ENCODE results near the gene CPE. TPM values are rescaled to one million over a fixed set of nuclear protein-coding genes. Genes with fewer than 3 reads are reported as not detected.

CPE gene
- total RNA-seq, 1 donor = 15.1 TPM

DNA sequence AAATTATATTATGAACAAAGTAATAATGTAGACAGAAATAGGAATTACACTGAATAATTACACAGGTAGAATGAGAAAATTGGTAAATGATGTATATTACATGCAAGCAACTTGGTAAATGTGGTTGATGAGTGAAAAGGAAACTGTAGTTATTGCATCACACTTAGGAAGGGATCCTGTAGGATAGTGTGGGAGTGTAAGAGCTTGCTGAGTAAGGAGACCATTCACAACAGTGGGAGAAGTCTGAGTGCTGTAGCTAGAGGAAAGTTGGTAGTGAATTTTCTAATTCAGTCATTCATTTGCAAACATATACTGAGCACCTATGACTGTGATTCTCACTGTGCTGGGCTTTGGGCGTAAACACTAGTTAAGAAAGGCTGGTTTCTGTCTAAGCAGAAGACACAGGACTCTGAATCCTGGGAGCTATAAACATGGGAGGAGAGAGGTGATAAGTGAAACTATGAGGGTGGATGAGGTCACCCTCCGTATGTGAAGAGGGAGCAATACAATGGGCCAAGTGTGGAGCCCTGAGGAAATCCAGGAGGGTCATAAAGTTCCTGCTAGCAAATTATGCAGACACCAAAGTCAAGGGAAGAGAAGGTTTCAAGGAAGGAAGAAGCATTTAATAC is 14.2 kb upstream of the CPE start:
- peak; percentile 49 for DNase-seq (ENCODE audit: low read depth)
- TF ChIP-seq, protein P1, sequence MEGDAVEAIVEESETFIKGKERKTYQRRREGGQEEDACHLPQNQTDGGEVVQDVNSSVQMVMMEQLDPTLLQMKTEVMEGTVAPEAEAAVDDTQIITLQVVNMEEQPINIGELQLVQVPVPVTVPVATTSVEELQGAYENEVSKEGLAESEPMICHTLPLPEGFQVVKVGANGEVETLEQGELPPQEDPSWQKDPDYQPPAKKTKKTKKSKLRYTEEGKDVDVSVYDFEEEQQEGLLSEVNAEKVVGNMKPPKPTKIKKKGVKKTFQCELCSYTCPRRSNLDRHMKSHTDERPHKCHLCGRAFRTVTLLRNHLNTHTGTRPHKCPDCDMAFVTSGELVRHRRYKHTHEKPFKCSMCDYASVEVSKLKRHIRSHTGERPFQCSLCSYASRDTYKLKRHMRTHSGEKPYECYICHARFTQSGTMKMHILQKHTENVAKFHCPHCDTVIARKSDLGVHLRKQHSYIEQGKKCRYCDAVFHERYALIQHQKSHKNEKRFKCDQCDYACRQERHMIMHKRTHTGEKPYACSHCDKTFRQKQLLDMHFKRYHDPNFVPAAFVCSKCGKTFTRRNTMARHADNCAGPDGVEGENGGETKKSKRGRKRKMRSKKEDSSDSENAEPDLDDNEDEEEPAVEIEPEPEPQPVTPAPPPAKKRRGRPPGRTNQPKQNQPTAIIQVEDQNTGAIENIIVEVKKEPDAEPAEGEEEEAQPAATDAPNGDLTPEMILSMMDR (IDR thresholded peaks at IDR 0.05; ENCODE audit: insufficient read depth, low read depth, low read length) = no peak
- no peak overlapping the region for H3K4me3 ChIP-seq (ENCODE audit: low read depth, low read length)

DNA sequence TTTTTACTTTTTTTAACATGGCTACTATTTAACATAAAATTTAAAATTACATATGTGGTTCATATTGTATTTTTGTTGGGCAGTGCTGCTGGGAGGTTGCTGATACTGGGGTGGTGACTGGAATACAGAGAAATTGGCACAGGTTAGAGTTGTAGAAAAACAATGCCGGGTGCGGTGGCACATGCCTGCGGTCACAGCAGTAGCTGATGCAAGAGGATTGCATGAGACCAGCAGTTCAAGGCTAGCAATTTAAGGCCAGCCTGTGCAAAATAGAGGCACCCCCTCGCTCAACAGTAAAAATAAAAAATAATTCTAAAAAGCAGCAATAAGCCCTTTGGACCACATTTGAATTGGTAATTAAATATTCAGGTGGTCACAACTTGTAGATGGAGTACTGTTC is 11.8 kb upstream of the CPE start:
- DNase-seq (ENCODE audit: low read depth) = no peak
- no peak overlapping the region for H3K4me3 ChIP-seq (ENCODE audit: low read depth, low read length)
- TF ChIP-seq, protein P1 (IDR thresholded peaks at IDR 0.05; ENCODE audit: insufficient read depth, low read depth, low read length) = no peak

DNA sequence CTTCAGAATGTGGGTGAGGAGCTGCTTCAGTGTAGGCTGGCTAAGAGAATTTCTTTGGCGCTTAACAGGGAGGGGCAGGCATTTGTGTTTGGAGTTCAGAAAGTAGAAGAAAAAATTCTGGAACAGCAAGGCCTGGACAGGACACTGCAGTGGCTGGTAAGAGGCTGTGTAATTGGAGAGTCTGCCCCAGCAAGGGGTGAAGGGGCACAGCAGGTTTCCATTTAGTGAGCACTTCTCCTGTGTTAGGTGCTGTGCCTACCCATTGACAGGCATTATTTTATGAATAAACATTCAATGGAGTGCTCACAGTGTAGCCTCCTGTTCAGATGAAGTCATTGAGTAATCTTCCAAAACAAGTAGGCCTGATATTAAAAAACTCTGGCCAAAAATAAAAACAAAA is 10.7 kb upstream of the CPE start:
- no peak for DNase-seq (ENCODE audit: low read depth)
- TF ChIP-seq, protein P1 (IDR thresholded peaks at IDR 0.05; ENCODE audit: insufficient read depth, low read depth, low read length) = no peak
- H3K4me3 ChIP-seq (ENCODE audit: low read depth, low read length) = no peak overlapping the region

- no peak for DNase-seq (ENCODE audit: low read depth)
- TF ChIP-seq, protein P1 (IDR thresholded peaks at IDR 0.05; ENCODE audit: insufficient read depth, low read depth, low read length) = no peak
- H3K4me3 ChIP-seq (ENCODE audit: low read depth, low read length) = no peak overlapping the region
Observed at GRCh38 chr4:165368567-165368966, 10.2 kb upstream of the CPE start.

DNA sequence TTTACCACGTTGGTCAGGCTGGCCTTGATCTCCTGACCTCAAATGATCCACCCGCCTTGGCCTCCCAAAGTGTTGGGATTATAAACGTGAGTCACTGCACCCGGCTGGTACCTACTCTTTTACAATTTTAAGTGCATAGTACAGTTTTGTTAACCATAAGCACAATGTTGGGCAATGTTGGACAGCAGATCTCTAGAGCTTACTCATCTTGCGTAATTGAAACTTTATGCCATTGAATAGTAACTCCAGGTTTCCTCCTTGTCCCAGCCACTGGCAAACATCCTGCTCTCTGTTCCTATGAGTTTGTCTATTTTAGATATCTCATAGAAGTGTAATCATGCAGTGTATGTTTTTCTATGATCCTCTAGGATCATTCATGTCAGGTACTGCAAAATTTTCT is 9.3 kb upstream of the CPE start:
- H3K4me3 ChIP-seq (ENCODE audit: low read depth, low read length) = no peak overlapping the region
- TF ChIP-seq, protein P1 (IDR thresholded peaks at IDR 0.05; ENCODE audit: insufficient read depth, low read depth, low read length) = no peak
- peak; percentile 42 for DNase-seq (ENCODE audit: low read depth)

DNA sequence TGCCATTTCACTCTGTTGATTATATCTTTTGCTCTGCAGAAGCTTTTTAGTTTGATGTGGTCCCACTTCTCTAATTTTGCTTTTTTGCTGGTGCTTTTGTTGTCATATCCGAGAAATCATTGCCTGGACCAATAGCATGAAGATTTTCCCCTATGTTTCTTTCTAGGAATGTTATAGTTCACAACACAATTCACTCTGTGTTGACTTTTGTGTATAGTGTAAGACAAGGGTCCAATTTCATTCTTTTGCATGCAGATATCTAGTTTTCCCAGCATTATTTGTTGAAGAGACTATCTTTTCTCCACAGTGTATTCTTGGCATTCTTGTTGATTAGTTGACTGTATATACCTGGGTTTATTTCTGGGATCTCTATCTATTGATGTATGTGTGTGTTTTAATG is 8.3 kb upstream of the CPE start:
- TF ChIP-seq, protein P1 (IDR thresholded peaks at IDR 0.05; ENCODE audit: insufficient read depth, low read depth, low read length) = no peak
- DNase-seq (ENCODE audit: low read depth) = no peak
- H3K4me3 ChIP-seq (ENCODE audit: low read depth, low read length) = no peak overlapping the region

DNA sequence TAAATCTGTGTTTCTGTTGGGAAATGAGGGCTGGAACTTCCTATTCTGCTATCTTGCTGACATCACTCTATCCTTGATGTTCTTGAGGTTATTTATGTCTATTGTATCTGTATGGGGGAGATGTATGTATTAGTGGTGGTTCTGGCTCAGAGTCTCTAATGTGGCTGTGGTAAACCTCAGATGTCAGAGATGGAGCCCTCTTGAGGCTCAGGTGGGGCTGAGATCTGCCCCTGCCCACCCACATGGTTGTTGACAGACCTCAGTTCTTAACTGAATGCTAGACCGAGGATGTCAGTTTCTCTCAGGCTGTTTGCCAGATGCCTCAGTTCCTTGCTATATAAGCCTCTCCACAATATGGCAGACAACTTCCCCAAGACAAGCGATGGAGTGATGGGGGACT is 3.3 kb upstream of the CPE start:
- no peak overlapping the region for H3K4me3 ChIP-seq (ENCODE audit: low read depth, low read length)
- no peak for DNase-seq (ENCODE audit: low read depth)
- TF ChIP-seq, protein P1 (IDR thresholded peaks at IDR 0.05; ENCODE audit: insufficient read depth, low read depth, low read length) = no peak

All from fibroblast of villous mesenchyme (primary cell).